HG03066 (cell line): ENCODE data around the gene CD63.
"Not testable (repeated sequence)": the region's sequence is repeated elsewhere in the genome, so short reads cannot be mapped to it uniquely, and the experiment has no call there.

Source experiments
- ATAC-seq: cut with Tn5 transposase; IDR thresholded peaks from one replicate; pipeline ENCODE4 v1.9.1; 2021; ENCODE audit warnings: low read depth; ENCODE audit not compliant: unreplicated experiment

The CD63 gene

GRCh38 chr12:55728939-55729818 is at the start of gene CD63:
TSS of gene CD63 (minus strand) at chr12:55729009. CDS start at chr12:55728341, 668 bp downstream.
- peak; percentile 64 for ATAC-seq

GRCh38 chr12:55777856-55778255 is 49.0 kb upstream of the CD63 start:
- ATAC-seq: no peak

- ATAC-seq: no peak
Observed at GRCh38 chr12:55771736-55772135, 42.9 kb upstream of the CD63 start.

- no peak for ATAC-seq
Observed at GRCh38 chr12:55767156-55767555, 38.3 kb upstream of the CD63 start.

- ATAC-seq: no peak
Observed at GRCh38 chr12:55765736-55766290, 37.0 kb upstream of the CD63 start.

- ATAC-seq: no peak
Observed at GRCh38 chr12:55762646-55763045, 33.8 kb upstream of the CD63 start.

- no peak for ATAC-seq
Observed at GRCh38 chr12:55760663-55761062, 31.9 kb upstream of the CD63 start.

GRCh38 chr12:55758575-55758974 is 29.8 kb upstream of the CD63 start:
- not testable (repeated sequence) for ATAC-seq

GRCh38 chr12:55757701-55758100 is 28.9 kb upstream of the CD63 start:
- no peak for ATAC-seq

GRCh38 chr12:55755246-55755645 is 26.4 kb upstream of the CD63 start:
- ATAC-seq: no peak

GRCh38 chr12:55748230-55748993 is 19.6 kb upstream of the CD63 start:
- ATAC-seq: no peak

- no peak for ATAC-seq
Observed at GRCh38 chr12:55746913-55747231, 18.1 kb upstream of the CD63 start.

GRCh38 chr12:55746174-55746912 is 17.5 kb upstream of the CD63 start:
- ATAC-seq: no peak

GRCh38 chr12:55745361-55746173 is 16.8 kb upstream of the CD63 start:
- ATAC-seq: no peak

GRCh38 chr12:55744340-55745030 is 15.7 kb upstream of the CD63 start:
- no peak for ATAC-seq

- peak; percentile 49 for ATAC-seq
Observed at GRCh38 chr12:55743406-55744339, 14.9 kb upstream of the CD63 start.

- ATAC-seq: peak; percentile 29
Observed at GRCh38 chr12:55742719-55743405, 14.1 kb upstream of the CD63 start, which contains the start of gene GDF11. TSS of gene GDF11 (plus strand) at chr12:55743122. CDS start at chr12:55743317, 195 bp downstream.
